Amniotic stem cell (primary cell): ENCODE measurements around the gene GPR55.

Source experiments
- DNase-seq: peaks from one replicate; lab custom pipeline; 2025; lab: John Stamatoyannopoulos, UW

GPR55 gene

DNA sequence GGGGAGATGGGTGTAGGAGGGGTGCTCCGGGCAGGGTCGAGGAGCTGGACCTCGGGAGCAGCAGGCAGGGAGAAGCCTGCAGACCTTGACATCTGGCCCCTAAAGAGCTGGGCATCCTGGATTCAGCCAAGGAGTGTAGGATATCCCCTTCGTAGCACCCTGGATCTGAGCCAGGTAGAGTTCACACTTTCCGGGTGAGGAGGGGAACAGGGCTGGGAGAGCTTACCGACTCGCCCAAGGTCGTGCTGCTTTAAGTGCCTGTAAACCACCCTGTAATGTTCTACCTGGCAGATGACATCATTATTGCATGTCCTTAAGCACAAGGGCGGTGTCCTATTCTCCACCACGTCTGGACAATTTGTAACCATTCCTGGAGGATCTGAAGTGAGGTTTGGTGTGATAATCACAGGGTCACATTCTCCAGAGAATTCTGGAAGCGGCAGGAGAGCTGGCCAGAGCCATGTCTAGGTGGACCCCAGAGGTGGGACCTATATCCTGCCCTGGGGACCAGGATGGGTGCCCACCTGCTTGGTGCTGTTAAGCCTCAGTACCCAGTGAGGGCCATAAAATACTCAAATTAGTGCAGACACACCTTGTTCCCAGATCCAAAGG lies 45.7 kb downstream of the GPR55 start:
- no peak for DNase-seq

DNA sequence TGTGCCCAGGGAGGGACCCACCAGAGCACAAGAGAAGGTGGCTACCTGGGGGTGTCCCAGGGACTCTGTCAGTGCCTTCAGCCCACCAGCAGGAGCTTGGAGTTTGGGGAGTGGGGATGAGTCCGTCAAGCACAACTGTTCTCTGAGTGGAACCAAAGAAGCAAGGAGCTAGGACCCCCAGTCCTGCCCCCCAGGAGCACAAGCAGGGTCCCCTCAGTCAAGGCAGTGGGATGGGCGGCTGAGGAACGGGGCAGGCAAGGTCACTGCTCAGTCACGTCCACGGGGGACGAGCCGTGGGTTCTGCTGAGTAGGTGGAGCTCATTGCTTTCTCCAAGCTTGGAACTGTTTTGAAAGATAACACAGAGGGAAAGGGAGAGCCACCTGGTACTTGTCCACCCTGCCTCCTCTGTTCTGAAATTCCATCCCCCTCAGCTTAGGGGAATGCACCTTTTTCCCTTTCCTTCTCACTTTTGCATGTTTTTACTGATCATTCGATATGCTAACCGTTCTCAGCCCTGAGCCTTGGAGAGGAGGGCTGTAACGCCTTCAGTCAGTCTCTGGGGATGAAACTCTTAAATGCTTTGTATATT lies 46.3 kb downstream of the GPR55 start:
- DNase-seq, result no peak

DNA sequence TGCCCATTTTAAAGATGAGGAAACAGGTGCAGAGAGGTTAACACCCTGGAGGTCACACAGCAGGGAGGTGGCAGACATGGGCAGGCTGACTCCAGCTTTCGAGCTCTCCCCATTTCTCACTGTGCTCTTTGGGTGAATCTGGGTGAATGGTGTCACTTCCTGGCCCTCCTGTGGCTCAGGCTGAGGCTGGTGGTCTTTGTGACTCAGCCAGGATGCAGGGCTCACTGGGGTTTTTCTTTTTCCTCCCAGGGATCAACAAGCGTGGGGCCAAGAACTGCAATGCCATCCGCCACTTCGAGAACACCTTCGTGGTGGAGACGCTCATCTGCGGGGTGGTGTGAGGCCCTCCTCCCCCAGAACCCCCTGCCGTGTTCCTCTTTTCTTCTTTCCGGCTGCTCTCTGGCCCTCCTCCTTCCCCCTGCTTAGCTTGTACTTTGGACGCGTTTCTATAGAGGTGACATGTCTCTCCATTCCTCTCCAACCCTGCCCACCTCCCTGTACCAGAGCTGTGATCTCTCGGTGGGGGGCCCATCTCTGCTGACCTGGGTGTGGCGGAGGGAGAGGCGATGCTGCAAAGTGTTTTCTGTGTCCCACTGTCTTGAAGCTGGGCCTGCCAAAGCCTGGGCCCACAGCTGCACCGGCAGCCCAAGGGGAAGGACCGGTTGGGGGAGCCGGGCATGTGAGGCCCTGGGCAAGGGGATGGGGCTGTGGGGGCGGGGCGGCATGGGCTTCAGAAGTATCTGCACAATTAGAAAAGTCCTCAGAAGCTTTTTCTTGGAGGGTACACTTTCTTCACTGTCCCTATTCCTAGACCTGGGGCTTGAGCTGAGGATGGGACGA lies 47.1 kb downstream of the GPR55 start:
- DNase-seq, result no peak

DNA sequence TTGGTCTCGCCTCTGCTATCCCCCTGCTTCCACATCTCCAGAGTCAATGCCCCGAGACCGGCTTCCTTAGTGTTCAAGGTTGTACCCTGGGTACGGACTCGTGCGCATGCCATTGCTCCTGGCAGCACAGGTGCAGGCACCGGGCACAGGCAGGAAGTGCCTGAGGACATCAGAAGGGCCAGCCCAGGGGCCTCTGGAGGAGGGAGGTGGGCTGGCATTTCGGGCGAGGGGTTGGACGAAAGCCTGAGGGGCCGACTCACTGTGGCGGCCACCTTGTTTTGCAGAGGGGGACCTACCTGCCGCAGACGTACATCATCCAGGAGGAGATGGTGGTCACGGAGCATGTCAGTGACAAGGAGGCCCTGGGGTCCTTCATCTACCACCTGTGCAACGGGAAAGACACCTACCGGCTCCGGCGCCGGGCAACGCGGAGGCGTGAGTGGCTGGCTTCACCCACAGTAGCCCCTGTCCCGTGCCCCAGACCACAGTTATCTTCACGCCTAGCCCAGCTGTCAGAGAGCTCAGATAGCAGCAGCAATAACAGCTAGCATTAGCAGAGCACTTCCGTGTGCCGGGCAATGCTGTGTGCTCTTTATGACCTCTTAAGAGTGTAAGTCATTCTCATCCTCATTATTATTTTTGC lies 47.8 kb downstream of the GPR55 start:
- no peak for DNase-seq

DNA sequence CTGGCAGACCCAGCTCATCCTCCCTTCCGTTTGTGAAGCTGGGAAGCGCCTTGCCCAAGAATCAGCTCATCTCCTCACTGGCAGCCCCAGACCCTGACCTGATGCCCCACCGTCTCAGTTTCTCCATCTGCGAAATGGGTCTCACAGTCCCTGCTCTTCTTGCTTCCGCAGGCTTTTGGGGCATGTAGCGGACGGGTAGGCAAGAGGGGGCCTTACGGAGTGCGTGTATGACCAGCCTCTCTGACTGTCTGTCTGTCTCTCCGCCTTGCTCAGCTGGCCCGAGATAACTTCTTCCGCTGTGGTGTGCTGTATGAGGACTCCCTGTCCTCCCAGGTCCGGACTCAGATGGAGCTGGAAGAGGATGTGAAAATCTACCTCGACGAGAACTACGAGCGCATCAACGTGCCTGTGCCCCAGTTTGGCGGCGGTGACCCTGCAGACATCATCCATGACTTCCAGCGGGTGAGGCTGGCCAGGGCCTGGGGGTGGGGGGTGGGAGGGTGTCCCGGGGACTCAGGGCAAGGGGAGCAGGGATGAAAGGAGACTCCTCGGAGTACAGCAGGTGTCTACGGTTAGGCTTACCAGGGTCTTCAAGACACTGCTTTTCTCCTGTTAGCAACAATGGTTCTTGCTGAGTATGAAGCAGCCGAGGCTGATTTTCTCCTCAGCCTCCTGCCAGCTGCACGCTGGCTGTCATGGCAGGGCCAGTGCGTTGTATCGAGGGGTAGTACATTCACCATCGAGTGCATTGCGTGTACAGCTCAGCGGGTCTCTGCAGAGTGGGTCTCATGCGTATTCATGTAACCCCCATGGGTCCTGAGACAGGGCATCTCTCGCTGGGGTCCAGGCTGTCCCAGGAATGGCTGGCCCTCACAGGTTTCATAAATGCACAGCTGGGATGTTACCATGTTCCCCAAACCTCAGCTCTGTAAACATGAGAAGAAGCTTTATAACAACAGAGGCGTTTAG lies 49.4 kb downstream of the GPR55 start:
- DNase-seq, result no peak

DNA sequence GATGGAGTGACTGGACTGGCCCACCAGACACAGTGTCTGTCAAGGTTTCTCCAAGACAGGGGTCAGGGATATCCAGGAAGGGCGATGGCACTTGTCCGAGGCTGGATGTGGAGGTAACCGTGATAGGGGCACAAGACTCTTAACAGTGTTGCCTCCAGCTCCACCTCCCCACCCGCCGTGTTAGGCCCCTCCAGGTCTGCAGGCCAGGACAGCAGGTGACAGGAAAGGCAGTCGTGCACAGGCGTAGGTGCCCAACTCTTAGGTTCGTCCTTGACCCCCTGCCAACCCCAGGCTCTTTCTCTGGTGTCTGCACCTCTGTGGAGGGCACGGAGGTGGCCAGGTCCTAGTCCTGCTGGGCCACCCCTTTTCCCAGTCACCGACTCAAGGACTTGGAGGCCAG lies 50.2 kb downstream of the GPR55 start:
- no peak for DNase-seq

DNA sequence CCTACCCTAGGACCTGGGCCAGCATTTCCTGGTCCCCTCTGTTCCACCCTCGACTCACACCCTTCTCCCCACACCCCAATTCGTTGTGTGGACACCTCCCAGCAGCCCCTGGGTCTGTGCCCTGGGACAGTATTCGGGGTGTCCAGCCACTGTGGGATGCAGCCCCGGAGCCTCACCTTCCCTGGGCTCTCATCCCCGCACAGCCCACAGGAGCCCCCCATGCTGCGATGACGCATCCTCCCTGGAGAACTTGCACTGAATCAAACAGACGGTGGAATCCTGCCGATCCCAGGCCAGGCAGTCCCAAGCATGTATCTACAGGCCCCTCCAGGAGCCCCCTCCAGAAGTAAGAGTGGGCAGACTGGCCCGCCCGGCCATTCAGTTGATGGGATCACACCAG lies 50.6 kb downstream of the GPR55 start:
- DNase-seq, result no peak

DNA sequence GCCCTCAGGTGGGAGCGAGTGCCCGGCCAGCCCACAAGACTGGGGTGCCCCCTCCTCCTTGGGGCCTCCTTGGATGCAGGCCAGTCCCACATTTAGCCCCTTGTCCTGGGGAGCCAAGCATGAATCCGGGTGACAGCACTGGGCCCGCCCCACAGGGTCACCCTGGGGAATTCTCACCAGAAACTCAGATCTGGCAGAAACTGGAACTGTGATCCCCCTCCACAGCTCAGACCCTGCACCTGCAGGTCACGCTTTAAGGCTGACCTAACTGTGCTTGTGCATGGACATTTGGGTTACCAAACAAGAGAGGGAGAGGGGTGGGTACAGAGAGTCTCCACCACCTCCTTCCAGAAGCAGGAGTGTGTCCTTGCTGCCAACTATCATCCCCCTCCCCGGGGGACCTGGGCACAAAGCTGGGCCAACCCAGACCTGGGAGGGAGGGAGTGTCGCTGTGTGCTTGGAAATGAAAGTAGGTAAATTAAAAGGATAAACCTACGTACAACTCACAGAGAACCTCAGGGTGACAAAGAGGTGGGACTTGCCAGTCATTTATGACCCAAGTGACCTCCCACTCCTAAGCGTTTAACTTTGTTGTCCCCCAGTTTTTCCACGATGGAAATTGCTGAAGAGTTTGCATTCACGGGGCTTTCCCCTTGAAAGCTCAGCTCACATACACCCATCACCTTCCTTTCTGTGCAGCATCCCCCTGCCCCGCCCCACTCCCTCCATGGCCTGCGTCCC lies 51.2 kb downstream of the GPR55 start:
- no peak for DNase-seq

DNA sequence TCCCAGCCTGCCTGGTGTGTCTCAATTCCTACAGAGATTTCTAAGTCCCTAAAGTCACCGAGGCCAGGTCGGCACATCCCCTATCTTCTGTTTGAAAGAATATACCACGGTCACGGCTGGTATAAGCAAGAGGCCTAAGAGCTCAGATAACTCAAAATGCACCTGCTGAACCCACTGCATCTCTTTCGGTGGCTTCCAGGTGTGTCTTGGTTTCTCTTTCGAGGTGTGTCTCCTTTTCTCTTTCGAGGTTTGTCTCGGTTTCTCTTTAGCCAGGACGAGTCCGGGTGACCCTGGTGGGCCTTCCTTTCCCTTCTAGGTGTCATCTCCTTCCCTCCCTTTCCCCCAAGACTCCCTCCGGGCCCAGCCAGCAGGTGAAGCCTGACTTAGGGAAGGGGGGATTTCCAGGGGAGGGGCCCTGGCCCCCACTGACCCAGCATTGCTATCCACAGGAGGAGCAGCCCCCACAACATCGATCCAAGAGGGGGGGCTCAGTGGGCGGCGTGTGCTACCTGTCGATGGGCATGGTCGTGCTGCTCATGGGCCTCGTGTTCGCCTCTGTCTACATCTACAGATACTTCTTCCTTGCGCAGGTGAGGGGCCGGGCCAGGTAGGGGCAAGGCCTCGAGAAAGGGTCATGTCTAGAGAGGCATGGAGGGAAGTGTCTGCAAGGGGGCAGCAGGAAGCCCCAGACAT lies 51.9 kb downstream of the GPR55 start:
- no peak for DNase-seq

DNA sequence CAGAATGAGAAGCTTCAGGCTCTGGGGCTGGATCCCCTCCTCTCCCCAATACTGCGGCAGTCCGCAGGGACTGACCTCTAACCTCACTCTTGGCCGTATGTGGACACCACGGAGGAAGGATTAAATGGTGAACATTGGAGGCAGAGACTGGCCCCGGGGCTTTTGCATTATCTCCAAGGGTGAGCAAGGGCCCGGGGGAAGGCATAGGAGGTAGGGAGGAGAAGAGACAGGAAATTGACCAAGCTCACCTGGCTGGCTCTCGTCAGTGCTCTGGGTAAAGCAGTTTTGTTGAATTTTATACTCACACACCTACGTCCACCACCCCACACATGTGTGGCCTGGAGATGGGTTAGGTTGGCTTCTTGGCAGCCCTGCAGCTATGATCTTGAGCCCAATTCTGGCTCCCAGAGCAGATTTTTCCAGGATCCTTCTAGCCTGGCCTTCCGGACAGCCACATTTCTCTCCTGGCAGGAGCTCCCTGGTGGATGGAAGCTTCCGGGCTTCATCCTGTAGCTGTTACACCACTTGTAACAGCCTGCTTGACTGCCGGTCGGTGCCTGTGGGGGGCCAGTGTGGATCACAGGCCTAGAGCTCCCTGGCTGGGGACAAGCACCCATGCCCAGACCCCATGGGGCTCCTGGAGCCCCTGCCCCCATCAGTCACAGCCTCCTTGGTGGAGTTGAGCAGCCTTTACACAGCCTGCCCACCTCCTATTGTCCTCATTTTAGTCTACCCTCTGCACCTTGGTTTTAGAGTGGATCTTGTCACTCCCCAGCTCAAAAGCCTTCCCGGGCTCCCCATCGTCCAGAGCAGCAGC lies 52.7 kb downstream of the GPR55 start:
- DNase-seq, result no peak

DNA sequence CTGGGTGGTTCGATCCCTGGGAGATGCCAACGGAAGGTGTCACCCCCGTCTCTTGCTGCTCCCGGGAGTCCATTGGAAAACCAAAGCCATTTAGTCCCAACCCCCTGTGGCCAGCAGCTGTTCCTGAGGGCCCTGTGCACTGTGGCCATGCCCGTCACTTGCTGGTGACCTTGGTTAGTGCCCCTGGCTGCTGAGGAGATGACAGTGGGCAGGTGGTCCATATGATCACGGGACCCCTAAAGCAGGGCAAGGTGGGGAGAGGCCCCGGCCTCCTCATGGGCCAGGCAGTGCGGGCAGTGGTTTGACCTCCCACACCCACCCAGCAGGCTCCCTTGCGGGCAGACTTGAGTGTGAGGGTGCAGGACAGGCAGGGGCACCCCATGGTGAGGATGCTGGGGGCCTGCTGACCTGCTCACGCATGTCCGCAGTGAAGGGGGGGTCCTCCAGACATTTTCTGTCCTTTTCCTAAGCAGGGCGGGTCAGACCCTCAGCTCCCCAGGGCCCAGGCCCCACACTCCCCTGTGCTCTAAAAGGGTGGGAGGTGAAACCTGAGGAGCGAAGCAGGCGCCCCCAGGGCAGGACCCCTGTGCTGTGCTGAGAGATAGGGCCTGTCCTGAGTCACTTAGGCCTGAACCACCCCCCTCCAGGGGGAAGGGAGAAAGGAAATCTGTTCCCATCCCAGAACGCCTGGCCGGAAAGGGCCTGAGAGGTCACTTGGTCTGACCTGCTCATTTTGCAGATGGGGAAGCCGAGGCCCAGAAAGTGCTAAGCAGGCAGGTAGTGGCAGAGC lies 53.5 kb downstream of the GPR55 start:
- no peak for DNase-seq

DNA sequence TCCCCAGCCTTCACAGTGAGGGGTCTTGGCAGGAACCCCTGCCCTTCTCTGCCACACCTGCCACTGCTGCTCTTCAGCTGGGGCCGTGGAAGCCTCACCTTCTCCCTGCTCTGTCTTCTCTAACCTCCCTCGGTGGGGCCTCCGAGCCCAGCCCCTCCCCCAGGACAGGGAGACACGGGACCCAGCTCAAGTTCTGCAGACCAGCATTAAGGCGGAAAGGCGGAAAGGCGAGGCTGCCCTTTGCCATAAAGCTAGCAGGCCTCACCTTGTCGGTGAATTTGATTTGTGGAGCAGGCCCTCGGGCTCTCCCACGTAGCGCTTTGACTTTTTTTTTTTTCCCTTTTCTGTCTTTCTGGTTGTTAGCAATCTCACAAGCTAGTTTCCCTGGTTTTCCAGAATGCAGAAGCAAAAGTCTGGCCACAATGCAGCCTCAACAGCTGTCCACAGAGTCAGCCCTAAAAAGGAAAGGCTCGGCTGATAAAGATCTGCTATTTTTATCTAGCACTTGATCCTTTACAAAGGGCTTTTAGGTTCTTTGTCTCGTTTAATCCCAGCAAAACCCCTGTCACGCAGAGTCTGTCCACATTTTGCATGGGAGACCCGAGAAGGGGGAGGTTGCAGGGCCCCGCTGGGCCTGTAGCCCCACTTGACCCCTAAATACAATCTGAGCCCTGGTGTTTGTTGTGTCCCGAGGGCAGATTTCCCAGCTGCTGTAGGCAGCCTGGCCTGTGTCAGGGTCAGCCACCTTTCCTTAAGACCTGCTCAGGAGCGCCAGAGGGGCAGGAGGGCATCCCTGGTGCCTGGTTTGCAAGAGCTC lies 54.3 kb downstream of the GPR55 start:
- DNase-seq, result no peak

DNA sequence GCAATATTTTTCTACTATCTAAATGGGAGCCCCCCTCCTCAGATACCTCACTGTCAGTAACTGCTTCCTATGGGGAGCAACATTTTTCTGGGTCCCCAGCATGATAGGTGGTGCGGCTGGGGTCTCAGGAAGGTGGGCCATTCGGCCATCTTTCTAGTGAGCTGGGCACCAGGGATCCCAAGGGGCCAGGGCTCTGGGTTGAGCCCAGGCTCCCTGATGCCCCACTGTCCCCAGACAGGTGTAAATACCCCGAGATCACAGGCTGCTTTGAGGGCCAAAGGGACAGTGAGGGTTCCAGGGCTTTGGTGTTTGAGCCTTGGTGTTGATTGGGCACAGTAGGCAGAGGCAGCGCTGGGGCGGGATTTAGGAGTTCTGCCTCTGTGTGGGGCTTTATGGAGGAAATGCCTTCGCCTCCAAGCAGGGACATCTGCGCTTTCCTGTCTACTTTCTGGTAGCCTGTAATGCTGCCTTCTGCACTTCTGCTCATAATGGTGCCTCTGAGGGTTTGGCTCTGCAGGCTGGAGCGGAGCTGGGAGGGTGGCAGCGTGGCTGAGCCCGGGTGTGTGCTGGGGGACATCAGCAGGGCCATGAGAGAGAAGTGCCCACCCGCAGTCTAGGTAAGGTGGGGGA lies 55.0 kb downstream of the GPR55 start:
- DNase-seq, result no peak

DNA sequence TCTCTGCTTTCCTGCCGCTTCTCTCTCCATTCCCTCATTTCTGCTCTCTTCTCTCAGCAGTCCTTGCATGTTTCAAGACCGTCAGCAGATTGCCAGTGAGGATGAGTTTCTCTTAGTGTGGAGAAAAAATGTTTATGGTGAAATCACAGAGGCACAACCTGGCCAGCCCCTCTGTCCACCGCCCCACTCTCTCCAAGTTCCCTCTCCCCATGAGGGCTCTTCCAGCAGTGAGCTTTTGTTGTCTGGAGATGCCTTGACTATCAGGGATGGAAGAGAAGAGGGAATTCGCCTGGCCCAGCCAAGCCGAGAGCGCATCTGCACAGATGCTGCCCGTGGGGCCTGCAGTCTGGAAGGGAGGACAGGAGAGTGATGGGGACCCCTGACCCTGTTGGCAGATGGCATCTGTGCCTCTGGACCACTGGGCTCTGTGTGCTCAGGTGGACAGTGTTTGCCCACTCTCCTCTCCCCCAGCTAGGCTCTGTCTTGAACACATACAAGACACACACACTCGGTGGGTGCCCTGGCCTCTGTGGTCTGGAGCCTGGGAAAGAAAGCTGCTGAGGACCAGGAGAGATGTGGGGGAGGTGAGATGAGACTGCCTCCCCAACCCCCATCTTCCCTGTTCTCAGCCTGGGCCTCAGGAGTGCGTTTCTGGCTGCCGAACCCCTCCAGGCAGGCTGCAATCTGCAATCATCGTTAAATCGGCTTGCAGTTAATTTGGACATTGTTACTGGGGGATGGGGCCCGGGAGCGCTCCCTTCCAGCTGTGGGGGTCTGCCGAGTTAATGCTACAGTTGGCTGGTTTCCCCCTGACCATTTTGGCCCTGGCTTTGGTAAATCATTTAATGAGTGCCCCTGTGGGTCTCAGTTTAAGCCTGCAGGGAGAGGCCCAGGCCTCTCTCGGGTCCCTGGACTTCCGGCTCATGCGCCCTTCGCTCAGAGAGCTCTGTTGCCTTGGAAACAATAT lies 55.8 kb downstream of the GPR55 start:
- no peak for DNase-seq

DNA sequence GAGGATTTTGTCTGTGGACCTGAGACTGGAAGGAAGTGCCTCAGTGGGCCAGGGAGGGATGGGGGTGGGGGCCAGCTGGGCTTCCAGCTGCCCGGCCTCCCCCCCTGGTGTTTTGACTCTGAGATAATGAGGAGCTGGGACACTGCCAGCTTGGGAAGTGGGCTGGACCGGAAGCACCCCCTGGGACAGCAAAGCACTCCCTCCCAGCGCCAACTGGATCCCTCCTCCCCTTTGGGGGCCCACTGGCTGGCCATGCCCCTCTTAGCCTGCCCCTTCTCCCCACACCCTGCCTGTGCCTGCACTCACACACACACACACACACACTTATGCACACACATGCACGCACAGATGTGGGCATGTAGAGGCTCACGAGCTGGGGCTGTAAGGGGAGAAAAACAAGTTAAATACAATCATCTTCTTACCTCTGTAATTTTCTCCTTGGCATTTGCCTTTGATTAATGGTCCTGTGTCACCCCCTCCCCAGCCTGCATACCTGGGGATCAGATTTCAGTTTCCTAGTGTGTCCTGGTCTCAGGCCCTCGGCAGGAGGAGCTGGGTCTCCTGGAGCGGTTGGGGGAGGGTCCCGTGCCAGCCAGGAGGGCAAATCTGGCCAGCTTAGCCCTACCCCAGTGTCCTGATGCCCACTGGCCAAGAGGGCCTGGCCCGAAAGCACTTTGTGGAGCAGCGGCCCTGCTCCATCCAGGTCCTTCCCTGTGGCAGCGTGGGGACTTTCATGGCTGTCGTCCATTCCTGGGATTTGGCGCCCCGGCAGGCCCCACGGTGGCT lies 56.7 kb downstream of the GPR55 start:
- no peak for DNase-seq
